Measurements from ENCODE around the gene LEMD3. TPM values are rescaled to one million over a fixed set of nuclear protein-coding genes. Genes with fewer than 3 reads are reported as not detected.
"Not testable (repeated sequence)": the region's sequence is repeated elsewhere in the genome, so short reads cannot be mapped to it uniquely, and the experiment has no call there.

LEMD3 gene
- total RNA-seq, 1 experiment from 2014 or later, result 26.9 TPM

DNA sequence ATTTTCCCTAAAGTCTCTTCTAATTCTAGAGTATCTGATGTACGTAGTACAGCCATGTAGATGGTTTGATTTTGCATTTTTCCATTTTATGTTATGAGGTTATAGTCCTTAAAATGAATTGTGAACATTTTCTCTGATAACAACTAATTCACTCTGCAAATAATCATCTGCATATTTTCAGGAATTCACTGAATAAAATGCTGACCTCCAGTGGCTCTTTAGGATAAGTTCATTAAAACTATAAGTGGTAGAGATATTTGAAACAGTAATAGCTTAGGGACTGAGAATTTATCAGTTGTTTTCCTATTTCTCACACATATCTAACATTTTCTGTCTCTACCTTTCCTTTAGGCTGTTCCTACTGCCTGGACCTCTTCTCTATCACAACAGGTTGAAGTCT lies 113.5 kb downstream of the LEMD3 start:
- intact Hi-C loops (cut with micrococcal nuclease; ENCODE audit: unreplicated experiment) (no loop called here), in situ Hi-C loops (cut with HindIII; ENCODE audit: low pct_unique_long_range_greater_than_20kb, low sequenced_read_pairs) (no loop called here)
- Histone ChIP-seq H3K4me1 (ENCODE audit: control insufficient read depth, insufficient read depth, low read length) (peaks cover 19% of the 10 kb centered on the region), H3K36me3 (ENCODE audit: control insufficient read depth, insufficient read depth, low read length) (no peaks in the 10 kb centered on the region), H3K4me3 (ENCODE audit: low read depth in 2 of 2, low read length in 2 of 2) (no peak overlapping the region), H3K9me3 (ENCODE audit: control insufficient read depth, insufficient read depth, low read depth, low read length) (no peaks in the 10 kb centered on the region), H3K27me3 (ENCODE audit: control insufficient read depth, insufficient read depth, low read length) (no peaks in the 10 kb centered on the region), H3K27ac (ENCODE audit: low read length) (no peak overlapping the region)
- POLR2A ChIA-PET, result no interaction called here
- BruUV-seq (replicated peaks), result no TSS peak
- CTCF ChIA-PET, result no interaction called here
- TF ChIP-seq TCF7L2 (IDR thresholded peaks at IDR 0.05; ENCODE audit: low read depth, low read length) (no peak), POLR2AphosphoS5 (IDR thresholded peaks at IDR 0.05; ENCODE audit: low read depth, low read length) (no peak)
- TF ChIP-seq, protein P1, sequence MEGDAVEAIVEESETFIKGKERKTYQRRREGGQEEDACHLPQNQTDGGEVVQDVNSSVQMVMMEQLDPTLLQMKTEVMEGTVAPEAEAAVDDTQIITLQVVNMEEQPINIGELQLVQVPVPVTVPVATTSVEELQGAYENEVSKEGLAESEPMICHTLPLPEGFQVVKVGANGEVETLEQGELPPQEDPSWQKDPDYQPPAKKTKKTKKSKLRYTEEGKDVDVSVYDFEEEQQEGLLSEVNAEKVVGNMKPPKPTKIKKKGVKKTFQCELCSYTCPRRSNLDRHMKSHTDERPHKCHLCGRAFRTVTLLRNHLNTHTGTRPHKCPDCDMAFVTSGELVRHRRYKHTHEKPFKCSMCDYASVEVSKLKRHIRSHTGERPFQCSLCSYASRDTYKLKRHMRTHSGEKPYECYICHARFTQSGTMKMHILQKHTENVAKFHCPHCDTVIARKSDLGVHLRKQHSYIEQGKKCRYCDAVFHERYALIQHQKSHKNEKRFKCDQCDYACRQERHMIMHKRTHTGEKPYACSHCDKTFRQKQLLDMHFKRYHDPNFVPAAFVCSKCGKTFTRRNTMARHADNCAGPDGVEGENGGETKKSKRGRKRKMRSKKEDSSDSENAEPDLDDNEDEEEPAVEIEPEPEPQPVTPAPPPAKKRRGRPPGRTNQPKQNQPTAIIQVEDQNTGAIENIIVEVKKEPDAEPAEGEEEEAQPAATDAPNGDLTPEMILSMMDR (IDR thresholded peaks at IDR 0.05), result peak; percentile 10; the same call in 1 of the 2 replicates
- TF ChIP-seq, protein P2, sequence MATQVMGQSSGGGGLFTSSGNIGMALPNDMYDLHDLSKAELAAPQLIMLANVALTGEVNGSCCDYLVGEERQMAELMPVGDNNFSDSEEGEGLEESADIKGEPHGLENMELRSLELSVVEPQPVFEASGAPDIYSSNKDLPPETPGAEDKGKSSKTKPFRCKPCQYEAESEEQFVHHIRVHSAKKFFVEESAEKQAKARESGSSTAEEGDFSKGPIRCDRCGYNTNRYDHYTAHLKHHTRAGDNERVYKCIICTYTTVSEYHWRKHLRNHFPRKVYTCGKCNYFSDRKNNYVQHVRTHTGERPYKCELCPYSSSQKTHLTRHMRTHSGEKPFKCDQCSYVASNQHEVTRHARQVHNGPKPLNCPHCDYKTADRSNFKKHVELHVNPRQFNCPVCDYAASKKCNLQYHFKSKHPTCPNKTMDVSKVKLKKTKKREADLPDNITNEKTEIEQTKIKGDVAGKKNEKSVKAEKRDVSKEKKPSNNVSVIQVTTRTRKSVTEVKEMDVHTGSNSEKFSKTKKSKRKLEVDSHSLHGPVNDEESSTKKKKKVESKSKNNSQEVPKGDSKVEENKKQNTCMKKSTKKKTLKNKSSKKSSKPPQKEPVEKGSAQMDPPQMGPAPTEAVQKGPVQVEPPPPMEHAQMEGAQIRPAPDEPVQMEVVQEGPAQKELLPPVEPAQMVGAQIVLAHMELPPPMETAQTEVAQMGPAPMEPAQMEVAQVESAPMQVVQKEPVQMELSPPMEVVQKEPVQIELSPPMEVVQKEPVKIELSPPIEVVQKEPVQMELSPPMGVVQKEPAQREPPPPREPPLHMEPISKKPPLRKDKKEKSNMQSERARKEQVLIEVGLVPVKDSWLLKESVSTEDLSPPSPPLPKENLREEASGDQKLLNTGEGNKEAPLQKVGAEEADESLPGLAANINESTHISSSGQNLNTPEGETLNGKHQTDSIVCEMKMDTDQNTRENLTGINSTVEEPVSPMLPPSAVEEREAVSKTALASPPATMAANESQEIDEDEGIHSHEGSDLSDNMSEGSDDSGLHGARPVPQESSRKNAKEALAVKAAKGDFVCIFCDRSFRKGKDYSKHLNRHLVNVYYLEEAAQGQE (IDR thresholded peaks at IDR 0.05; ENCODE audit: insufficient read depth in 1 of 2, low read depth in 2 of 2, low read length in 1 of 2), result no peak
- DNase-seq (ENCODE audit: low read depth, low spot score), result no peak
- no peak for ATAC-seq

DNA sequence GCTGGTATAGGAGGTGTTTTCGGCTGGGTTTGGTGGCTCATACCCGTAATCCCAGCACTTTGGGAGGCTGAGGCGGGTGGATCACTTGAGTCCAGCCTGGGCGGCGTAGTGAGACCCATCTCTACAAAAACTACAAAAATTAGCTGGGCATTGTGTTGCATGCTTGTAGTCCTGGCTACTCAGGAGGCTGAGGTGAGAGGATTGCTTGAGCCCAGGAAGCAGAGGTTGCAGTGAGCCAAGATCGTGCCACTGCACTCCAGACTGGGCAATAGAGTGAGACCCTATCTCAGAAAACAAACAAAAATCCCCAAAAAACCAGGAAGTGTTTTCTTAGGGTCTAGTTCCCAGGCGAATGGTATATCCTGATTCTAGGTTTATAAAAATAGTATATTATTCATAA lies 116.1 kb downstream of the LEMD3 start:
- H3K4me1 ChIP-seq (ENCODE audit: control insufficient read depth, insufficient read depth, low read length), result peaks cover 15% of the 10 kb centered on the region
- H3K27ac ChIP-seq (ENCODE audit: low read length); ATAC-seq; DNase-seq (ENCODE audit: low read depth, low spot score); POLR2A ChIA-PET; H3K27me3 ChIP-seq (ENCODE audit: control insufficient read depth, insufficient read depth, low read length); BruUV-seq (replicated peaks); H3K9me3 ChIP-seq (ENCODE audit: control insufficient read depth, insufficient read depth, low read depth, low read length); CTCF ChIA-PET; H3K36me3 ChIP-seq (ENCODE audit: control insufficient read depth, insufficient read depth, low read length); in situ Hi-C loops (cut with HindIII; ENCODE audit: low pct_unique_long_range_greater_than_20kb, low sequenced_read_pairs); intact Hi-C loops (cut with micrococcal nuclease; ENCODE audit: unreplicated experiment); H3K4me3 ChIP-seq (ENCODE audit: low read depth in 2 of 2, low read length in 2 of 2): not testable (repeated sequence)

DNA sequence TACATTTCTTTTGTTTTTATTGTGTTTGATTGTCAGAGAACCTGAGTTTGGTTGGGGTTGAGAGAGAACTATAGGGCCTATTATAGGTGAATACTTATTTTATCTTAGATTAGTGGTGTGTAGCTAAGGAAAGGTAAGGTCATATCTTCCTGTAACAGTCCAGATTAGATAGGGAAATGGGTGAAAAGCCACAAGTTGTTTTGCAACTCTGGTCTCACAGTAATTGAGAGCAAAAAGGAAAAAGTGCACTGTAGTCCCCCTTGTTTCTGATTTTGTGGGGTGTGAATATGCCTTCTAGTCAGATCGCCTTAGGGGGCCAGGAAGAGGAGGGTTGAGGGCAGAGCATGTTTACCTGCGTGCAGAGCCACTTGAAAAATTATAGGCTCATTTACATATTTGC lies 118.0 kb downstream of the LEMD3 start:
- H3K27ac ChIP-seq (ENCODE audit: low read length), result no peak overlapping the region
- intact Hi-C loops (cut with micrococcal nuclease; ENCODE audit: unreplicated experiment) (no loop called here), in situ Hi-C loops (cut with HindIII; ENCODE audit: low pct_unique_long_range_greater_than_20kb, low sequenced_read_pairs) (no loop called here)
- no peaks in the 10 kb centered on the region for H3K9me3 ChIP-seq (ENCODE audit: control insufficient read depth, insufficient read depth, low read depth, low read length)
- ATAC-seq (no peak), DNase-seq (ENCODE audit: low read depth, low spot score) (no peak)
- H3K27me3 ChIP-seq (ENCODE audit: control insufficient read depth, insufficient read depth, low read length), result no peaks in the 10 kb centered on the region
- no peak overlapping the region for H3K4me3 ChIP-seq (ENCODE audit: low read depth in 2 of 2, low read length in 2 of 2)
- ChIA-PET POLR2A (interaction anchor here (0.6 to 0.7 kb wide), 2 partner anchors 18 to 509 kb away, joined by 11 to 19 read pairs; no protein-coding TSS in a partner anchor), CTCF (interaction anchor here (0.7 kb wide), 1 partner anchor 406 kb away, joined by 6 read pairs; no protein-coding TSS in a partner anchor)
- no peaks in the 10 kb centered on the region for H3K36me3 ChIP-seq (ENCODE audit: control insufficient read depth, insufficient read depth, low read length)
- no TSS peak for BruUV-seq (replicated peaks)
- H3K4me1 ChIP-seq (ENCODE audit: control insufficient read depth, insufficient read depth, low read length), result peaks cover 3% of the 10 kb centered on the region; the same call in 1 of the 2 replicates
- TF ChIP-seq, protein P1 (IDR thresholded peaks at IDR 0.05), result no peak
- TF ChIP-seq, protein P2 (IDR thresholded peaks at IDR 0.05; ENCODE audit: insufficient read depth in 1 of 2, low read depth in 2 of 2, low read length in 1 of 2), result no peak
- TF ChIP-seq SIN3A (IDR thresholded peaks at IDR 0.05; ENCODE audit: borderline replicate concordance, insufficient read depth, low read depth, low read length), result no peak
- no peak for TF ChIP-seq TCF7L2 (IDR thresholded peaks at IDR 0.05; ENCODE audit: low read depth, low read length)
- no peak for TF ChIP-seq POLR2AphosphoS5 (IDR thresholded peaks at IDR 0.05; ENCODE audit: low read depth, low read length)
